ENCODE data around the gene XYLT1.
"Not testable (repeated sequence)": the region's sequence is repeated elsewhere in the genome, so short reads cannot be mapped to it uniquely, and the experiment has no call there.

The XYLT1 gene

DNA sequence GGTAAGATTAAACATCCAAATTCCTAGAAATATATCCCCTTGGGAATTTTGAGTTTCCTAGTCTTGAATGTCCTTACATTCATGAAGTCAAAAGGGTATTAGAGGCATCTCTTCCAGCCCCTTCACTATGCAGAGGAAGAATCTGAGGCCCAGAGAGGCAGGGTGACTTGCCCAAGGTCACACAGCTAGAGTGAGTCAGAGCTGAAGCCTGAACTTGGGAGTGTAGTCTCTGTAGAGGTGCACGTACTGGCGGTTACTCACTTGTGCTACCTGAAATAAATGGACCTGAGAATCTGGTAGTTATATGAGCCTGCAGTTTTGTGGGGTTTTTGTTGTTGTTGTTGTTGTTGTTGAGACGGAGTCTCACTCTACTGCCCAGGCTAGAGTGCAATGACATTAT lies 164.0 kb downstream of the XYLT1 start:
- Mint-ChIP-seq H3K27me3 (no peaks in the 10 kb centered on the region), H3K4me1 (peaks cover 57% of the 10 kb centered on the region), H3K27ac (no peak overlapping the region), H3K9me3 (no peaks in the 10 kb centered on the region), H3K36me3 (ENCODE audit: low read depth) (no peaks in the 10 kb centered on the region), H3K4me3 (no peak overlapping the region)
- no peak for ATAC-seq
- DNase-seq = no peak

DNA sequence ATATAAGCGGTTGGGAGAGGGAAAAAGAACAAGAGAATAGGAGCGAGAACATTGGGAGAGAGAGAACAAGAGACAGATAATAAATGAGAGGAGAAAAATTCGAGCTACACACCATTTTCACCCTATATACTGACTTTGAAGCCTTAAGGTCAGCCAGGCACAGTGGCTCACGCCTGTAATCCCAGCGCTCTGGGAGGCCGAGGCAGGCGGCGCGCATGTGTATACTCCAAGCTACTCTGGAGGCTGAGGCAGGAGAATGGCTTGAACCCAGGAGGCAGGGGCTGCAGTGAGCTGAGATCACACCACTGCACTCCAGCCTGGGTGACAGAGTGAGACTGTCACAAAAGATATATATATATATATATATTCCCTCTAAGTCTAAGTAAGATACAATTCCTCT lies 164.5 kb downstream of the XYLT1 start:
- not testable (repeated sequence) for H3K9me3 Mint-ChIP-seq; ATAC-seq; H3K27me3 Mint-ChIP-seq; DNase-seq; H3K4me3 Mint-ChIP-seq; H3K36me3 Mint-ChIP-seq (ENCODE audit: low read depth)
- Mint-ChIP-seq H3K27ac (peak overlapping the region; percentile 45), H3K4me1 (peaks cover 57% of the 10 kb centered on the region)

DNA sequence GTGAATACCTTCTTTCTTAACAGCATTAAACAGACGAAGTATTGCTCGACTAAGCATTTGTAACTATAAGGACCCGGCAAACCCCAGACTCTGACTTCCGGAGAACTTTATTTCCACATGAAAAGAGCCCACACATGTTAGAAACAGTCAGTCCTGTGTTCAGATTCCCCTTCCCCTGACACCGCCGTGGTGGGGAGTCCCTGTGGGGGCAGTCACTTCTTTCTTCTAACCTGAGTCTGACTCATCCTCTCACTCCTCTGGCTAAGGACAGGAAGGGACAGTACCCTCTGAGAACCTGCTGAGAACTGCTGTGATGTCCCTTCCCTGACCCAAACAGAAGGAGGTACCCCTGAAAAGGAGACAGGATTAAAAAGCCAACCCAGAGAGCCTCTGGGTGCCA lies 165.1 kb downstream of the XYLT1 start:
- Mint-ChIP-seq H3K4me3 (peak overlapping the region; percentile 40), H3K9me3 (no peaks in the 10 kb centered on the region), H3K4me1 (peaks cover 57% of the 10 kb centered on the region), H3K27me3 (no peaks in the 10 kb centered on the region), H3K36me3 (ENCODE audit: low read depth) (no peaks in the 10 kb centered on the region), H3K27ac (peak overlapping the region; percentile 45)
- ATAC-seq (peak; percentile 89), DNase-seq (peak; percentile 62)

DNA sequence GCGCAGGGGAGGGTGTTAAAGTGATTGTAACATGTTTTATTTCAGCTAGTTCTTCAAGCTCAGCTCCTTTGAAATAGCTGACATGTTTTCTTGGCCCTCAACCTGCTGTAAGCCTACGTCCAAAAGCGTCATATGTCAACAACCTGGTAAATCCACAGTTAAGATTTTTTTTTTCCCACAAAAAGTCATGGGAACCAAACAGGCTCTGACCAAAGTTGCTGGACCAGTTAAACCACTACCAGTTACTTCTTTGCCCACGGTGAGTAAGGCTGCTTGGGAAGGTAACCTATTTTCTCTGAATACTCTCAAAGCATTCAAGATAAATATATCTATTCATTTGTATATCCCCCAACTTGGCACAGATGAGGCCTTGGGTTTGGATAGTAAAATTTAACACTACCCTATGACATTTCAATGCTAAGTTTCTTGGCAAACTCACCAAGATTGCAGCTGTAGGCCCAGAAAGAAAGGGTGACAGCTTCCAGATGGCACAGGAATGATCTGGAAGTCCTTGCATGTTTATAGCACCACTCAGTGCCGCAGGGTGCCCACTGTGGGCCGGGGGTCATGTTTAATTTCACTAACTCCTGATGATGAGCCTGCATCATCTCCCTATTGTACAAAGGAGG lies 166.2 kb downstream of the XYLT1 start:
- DNase-seq = no peak
- no peaks in the 10 kb centered on the region for H3K27me3 Mint-ChIP-seq
- ATAC-seq = no peak
- no peak overlapping the region for H3K27ac Mint-ChIP-seq
- H3K36me3 Mint-ChIP-seq (ENCODE audit: low read depth) = no peaks in the 10 kb centered on the region
- H3K4me1 Mint-ChIP-seq = peaks cover 58% of the 10 kb centered on the region
- no peaks in the 10 kb centered on the region for H3K9me3 Mint-ChIP-seq
- no peak overlapping the region for H3K4me3 Mint-ChIP-seq

DNA sequence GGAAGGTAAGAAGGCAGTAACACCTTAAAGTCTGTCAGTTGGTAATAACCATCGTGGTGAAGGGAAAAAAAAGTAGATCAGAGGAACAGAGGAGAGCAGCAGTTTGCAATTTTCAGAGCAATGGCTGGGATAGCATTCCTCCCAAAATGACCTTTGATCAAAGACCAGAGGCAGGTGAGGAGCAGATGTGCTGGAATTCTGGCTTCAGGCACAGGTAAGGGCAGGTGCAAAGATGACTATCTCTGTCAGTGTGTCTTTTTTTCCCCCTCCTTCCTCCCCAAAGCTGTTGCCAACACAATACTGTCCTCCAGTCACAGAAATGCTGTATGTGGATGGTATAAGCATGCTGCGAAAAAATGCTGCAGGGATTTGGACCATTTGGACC lies 166.7 kb downstream of the XYLT1 start:
- no peak for DNase-seq
- no peaks in the 10 kb centered on the region for H3K27me3 Mint-ChIP-seq
- no peak overlapping the region for H3K4me3 Mint-ChIP-seq
- no peak overlapping the region for H3K27ac Mint-ChIP-seq
- no peak for ATAC-seq
- H3K36me3 Mint-ChIP-seq (ENCODE audit: low read depth) = no peaks in the 10 kb centered on the region
- H3K4me1 Mint-ChIP-seq = peaks cover 57% of the 10 kb centered on the region
- H3K9me3 Mint-ChIP-seq = no peaks in the 10 kb centered on the region

DNA sequence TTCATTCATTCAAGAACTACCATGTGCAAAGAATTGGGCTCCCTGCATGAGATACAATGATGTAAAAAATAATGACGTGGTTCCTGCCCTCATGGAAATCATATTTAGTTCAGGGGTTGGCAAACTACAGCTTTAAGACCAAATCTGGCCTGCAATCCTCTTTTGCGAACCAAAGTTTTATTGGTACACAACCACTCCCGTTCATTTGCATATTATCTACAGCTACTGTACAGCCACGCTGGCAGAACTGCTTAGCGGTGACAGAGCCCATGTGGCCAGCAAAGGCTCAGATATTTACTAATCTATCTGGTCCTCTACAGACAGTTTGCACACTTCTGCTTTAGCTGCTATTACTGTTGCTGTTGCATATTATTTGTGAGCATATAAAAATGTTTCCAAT lies 167.7 kb downstream of the XYLT1 start:
- no peaks in the 10 kb centered on the region for H3K36me3 Mint-ChIP-seq (ENCODE audit: low read depth)
- H3K4me3 Mint-ChIP-seq = no peak overlapping the region
- no peaks in the 10 kb centered on the region for H3K9me3 Mint-ChIP-seq
- ATAC-seq = no peak
- no peak for DNase-seq
- H3K27me3 Mint-ChIP-seq = no peaks in the 10 kb centered on the region
- H3K27ac Mint-ChIP-seq = no peak overlapping the region
- H3K4me1 Mint-ChIP-seq = peaks cover 57% of the 10 kb centered on the region

DNA sequence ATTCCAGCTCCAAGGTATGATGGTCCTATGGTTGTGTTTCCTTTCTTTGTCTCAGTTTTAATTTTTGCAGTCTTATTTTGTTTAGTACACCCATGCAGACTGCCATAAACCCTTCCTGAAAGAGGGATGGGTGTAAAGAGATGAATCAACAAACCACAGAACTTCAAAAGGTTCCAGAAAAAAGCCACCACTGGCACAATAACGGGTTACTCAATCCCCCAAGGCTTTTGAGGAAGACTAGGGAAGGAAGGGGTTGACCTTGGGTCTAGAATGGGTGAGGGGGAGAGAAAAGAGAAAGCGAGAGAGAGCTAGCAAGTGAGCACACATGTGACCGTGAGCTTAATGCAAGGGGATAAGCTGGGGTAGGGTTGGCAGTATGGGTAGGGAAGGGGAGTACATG lies 168.1 kb downstream of the XYLT1 start:
- Mint-ChIP-seq H3K27ac (no peak overlapping the region), H3K4me1 (peaks cover 57% of the 10 kb centered on the region), H3K36me3 (ENCODE audit: low read depth) (no peaks in the 10 kb centered on the region), H3K9me3 (no peaks in the 10 kb centered on the region), H3K27me3 (no peaks in the 10 kb centered on the region), H3K4me3 (no peak overlapping the region)
- DNase-seq = no peak
- no peak for ATAC-seq

DNA sequence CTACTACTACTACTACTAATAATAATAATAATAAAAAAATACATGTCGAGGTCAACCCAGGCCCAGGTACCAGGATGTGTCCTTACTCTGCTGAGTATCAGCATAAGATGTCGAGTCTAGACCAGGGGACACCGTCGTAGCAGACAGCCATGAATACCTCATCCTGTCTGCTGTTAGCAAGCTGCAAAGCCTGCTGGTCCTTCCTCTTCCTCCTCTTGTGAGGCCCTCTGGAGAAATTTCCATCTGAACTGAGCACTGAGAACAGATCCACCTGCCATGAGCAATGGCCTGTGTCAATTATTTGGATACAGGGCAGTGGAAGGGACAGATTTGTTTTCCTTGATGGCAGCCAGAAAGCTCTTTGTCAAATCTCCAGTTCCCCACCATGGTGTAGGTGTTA lies 168.5 kb downstream of the XYLT1 start:
- Mint-ChIP-seq H3K4me1 (peaks cover 54% of the 10 kb centered on the region), H3K9me3 (no peaks in the 10 kb centered on the region), H3K36me3 (ENCODE audit: low read depth) (no peaks in the 10 kb centered on the region), H3K27ac (no peak overlapping the region), H3K4me3 (no peak overlapping the region), H3K27me3 (no peaks in the 10 kb centered on the region)
- ATAC-seq = no peak
- no peak for DNase-seq

DNA sequence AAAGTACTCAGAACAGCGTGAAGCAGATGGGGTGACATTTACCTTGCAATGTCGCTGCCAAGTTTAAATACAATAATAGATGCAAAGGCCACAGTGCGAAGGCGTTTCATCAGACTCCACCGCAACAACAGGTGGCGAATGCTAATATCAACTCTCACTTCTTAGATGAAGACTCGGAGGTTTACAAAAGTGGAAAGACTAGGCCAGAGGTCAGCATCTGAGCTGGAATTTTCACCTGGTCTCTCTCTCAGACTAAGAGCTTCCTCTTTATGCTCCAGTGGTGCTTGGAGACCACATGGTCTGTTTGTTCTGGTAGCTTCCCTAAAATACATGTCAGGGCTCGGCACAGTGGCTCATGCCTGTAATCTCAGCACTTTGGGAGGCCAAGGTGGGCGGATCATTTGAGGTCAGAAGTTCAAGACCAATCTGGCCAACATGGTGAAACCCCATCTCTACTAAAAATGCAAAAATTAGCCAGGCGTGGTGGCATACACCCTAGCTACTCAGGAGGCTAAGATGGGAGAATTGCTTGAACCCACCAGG lies 169.1 kb downstream of the XYLT1 start:
- DNase-seq = no peak
- peak; percentile 47 for ATAC-seq
- peaks cover 51% of the 10 kb centered on the region for H3K4me1 Mint-ChIP-seq

DNA sequence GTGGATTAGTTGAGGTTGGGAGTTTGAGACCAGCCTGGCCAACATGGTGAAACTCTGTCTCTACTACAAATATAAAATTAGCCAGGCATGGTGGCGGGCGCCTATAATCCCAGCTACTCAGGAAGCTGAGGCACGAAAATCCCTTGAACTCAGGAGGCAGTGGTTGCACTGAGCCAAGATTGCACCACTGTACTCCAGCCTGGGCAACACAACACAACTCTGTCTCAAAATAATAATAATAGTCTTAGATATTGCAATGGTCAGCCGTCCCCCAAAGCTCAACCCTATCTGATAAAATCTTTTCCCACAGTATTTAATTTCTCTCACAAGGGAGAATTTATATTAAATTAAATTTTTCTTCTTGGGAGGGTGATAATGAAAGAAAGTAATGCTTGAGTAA lies 169.6 kb downstream of the XYLT1 start:
- no peak overlapping the region for H3K27ac Mint-ChIP-seq
- H3K4me3 Mint-ChIP-seq = no peak overlapping the region
- H3K27me3 Mint-ChIP-seq = no peaks in the 10 kb centered on the region
- peaks cover 51% of the 10 kb centered on the region for H3K4me1 Mint-ChIP-seq
- no peak for DNase-seq
- no peak for ATAC-seq
- no peaks in the 10 kb centered on the region for H3K9me3 Mint-ChIP-seq
- no peaks in the 10 kb centered on the region for H3K36me3 Mint-ChIP-seq (ENCODE audit: low read depth)

More for the DNA sequence above, 169.1 kb downstream of the XYLT1 start:
- Mint-ChIP-seq H3K4me3 (no peak overlapping the region), H3K9me3 (no peaks in the 10 kb centered on the region), H3K27ac (no peak overlapping the region), H3K27me3 (no peaks in the 10 kb centered on the region), H3K36me3 (ENCODE audit: low read depth) (no peaks in the 10 kb centered on the region)

DNA sequence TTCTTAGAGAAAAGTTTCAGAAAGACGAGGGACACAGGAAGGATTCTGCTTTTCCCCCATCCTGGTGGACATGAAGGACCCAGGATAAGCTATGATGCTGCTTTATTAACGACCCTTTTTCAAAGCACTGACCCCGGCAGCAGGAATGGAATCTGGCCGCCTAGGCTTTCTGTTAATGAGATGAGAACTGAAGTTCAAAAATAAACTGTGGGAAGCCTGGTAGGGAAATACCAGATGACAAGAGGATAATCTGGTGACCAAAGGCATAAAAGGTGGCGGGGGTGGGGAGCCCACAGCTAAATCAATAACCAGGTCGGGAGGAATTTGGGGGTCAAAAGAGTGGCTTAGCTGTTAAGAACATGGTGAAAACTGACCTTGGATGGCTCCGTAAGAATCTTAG lies 171.0 kb downstream of the XYLT1 start:
- Mint-ChIP-seq H3K4me3 (no peak overlapping the region), H3K27ac (no peak overlapping the region), H3K36me3 (ENCODE audit: low read depth) (no peaks in the 10 kb centered on the region), H3K27me3 (no peaks in the 10 kb centered on the region), H3K9me3 (no peaks in the 10 kb centered on the region), H3K4me1 (peaks cover 41% of the 10 kb centered on the region)
- ATAC-seq = no peak
- no peak for DNase-seq

DNA sequence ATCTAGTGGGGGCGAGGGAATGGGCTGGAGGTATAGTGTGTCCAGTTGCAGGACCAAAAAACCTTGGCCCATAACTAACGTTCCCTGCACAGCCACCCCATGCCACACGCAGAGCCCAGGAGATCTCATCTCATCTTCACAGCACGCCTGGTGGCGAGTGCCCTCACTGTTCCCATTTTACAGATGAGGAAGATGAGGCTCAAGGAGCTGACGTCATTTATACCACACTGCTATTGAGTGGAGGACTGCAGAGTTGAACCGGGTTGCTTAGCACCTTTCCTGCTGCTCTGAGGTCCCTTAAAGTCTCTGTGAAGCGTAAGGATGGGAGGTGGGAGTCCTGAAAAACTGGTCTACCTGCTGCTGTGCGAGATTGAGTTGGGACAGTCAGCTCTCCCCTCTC lies 172.5 kb downstream of the XYLT1 start:
- Mint-ChIP-seq H3K36me3 (ENCODE audit: low read depth) (no peaks in the 10 kb centered on the region), H3K4me1 (peaks cover 28% of the 10 kb centered on the region), H3K27ac (no peak overlapping the region), H3K27me3 (no peaks in the 10 kb centered on the region), H3K4me3 (no peak overlapping the region), H3K9me3 (no peaks in the 10 kb centered on the region)
- DNase-seq (no peak), ATAC-seq (no peak)

DNA sequence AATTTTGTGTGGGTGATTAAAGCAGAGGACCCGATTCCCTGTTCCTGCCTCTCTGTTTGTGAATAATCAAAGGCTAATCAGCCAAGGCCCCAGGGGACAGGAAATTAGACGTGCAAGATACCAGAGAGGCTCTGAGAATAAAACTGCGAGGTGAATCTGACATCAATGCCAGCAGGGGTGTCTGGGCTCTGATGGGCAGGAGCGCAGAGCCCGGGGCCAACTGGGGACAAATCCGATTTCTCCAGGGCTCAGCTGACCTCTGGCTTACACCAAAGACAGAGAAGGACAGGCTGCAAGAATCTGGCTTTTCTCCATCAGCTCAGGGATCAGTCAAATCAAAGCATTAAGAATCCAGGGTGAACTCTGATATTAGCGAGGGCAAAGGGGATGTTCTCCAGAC lies 174.3 kb downstream of the XYLT1 start:
- H3K9me3 Mint-ChIP-seq = no peaks in the 10 kb centered on the region
- no peak overlapping the region for H3K27ac Mint-ChIP-seq
- peaks cover 12% of the 10 kb centered on the region for H3K4me1 Mint-ChIP-seq
- no peak for DNase-seq
- no peak overlapping the region for H3K4me3 Mint-ChIP-seq
- no peak for ATAC-seq
- H3K36me3 Mint-ChIP-seq (ENCODE audit: low read depth) = no peaks in the 10 kb centered on the region
- H3K27me3 Mint-ChIP-seq = no peaks in the 10 kb centered on the region

DNA sequence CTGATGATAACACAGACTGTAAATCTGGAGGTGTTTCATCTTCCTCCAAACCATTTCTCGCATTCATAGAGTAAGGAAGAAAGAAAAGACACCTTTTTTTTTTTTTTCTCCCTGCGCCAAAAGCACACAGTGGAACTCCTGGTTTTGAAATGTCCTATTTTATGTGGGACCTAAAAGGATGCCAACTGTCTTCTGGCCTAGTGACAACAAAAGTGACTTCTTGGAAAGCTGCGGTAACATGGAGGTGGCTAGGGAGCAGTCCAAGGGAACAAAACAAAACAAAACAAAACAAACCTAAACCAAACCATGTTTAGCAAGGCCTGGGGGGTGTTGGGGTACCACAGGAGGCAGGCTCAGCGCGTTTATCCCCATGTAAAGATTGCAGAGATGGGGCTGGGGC lies 174.8 kb downstream of the XYLT1 start:
- DNase-seq (no peak), ATAC-seq (no peak)
- Mint-ChIP-seq H3K4me3 (no peak overlapping the region), H3K27me3 (no peaks in the 10 kb centered on the region), H3K36me3 (ENCODE audit: low read depth) (no peaks in the 10 kb centered on the region), H3K4me1 (peaks cover 11% of the 10 kb centered on the region), H3K27ac (no peak overlapping the region), H3K9me3 (no peaks in the 10 kb centered on the region)

DNA sequence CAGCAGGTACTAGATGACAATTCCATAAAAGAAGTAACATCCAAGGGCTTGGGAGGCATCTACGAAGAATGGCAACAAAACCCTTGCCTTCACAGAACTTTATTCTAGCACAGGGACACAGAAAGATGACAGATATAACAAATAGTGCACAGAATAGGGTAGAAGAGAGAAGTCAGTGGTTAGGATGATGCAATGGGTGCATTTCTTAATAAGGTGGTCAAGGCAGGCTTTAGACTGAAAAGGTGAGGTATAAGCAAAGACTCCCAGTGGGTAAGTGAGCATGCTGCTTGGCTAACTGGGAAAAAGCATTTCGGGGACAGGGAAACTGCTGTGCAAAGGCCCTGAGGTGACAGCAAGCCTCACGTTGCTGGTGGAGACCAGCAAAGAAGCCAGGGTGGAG lies 175.9 kb downstream of the XYLT1 start:
- ATAC-seq (no peak), DNase-seq (no peak)
- Mint-ChIP-seq H3K27me3 (no peaks in the 10 kb centered on the region), H3K4me1 (peaks cover 6% of the 10 kb centered on the region), H3K4me3 (no peak overlapping the region), H3K27ac (no peak overlapping the region), H3K36me3 (ENCODE audit: low read depth) (no peaks in the 10 kb centered on the region), H3K9me3 (no peaks in the 10 kb centered on the region)

Measured in activated naive CD8-positive, alpha-beta T cell treated with anti-CD3 and anti-CD28 coated beads, Interleukin-2, amount 50 U/mL, for 24 hours (primary cell).